GM12878 (cell line): Measurements from ENCODE around the gene DTX1. TPM values are rescaled to one million over a fixed set of nuclear protein-coding genes. Genes with fewer than 3 reads are reported as not detected.

Source experiments
- ATAC-seq: fragments of 200-7000 bp; cut with Tn5 transposase; 3 replicates; pipeline ENCODE4 v1.9.1; 2020; ENCODE audit warnings: mild to moderate bottlenecking, moderate library complexity
- BruUV-seq: library from RNA; stranded (reverse); fragments of 400-500 nt; replicated peaks from 2 replicates; lab custom pipeline; 2021; lab: Mats Ljungman, UMichigan
- CTCF ChIA-PET: fragments of 300-600 bp; sonication (Branson Sonifier 250); formaldehyde crosslinking; extraction: SDS; loops from one replicate; lab custom pipeline; 2021; ENCODE audit warnings: inconsistent platforms; lab: Yijun Ruan, JAX
- POLR2A ChIA-PET: fragments of 350-600 bp; formaldehyde crosslinking; extraction: SDS; loops from one replicate; lab custom pipeline; 2021; ENCODE audit warnings: inconsistent platforms; lab: Charles Lee
- RAD21 ChIA-PET: fragments of 300-600 bp; sonication (Branson Sonifier 250); formaldehyde crosslinking; loops from one replicate; lab custom pipeline; 2023; ENCODE audit warnings: antibody characterized with exemption; ENCODE audit not compliant: unreplicated experiment; lab: Charles Lee
- SMC1A ChIA-PET: fragments of 300-600 bp; sonication (Branson Sonifier 250); formaldehyde crosslinking; loops from one replicate; lab custom pipeline; 2023; ENCODE audit not compliant: unreplicated experiment, uncharacterized antibody; lab: Charles Lee
- DNase-seq: peaks from one replicate; pipeline ENCODE4 v3.0.0-alpha.2; 2011; ENCODE audit warnings: low read depth, low spot score
- FAIRE-seq: peaks from 3 replicates; lab custom pipeline; 2011; peaks lifted over from hg19 to GRCh38; lab: Jason Lieb, UNC
- H2AFZ ChIP-seq: 2 replicates; pipeline ENCODE4 v1.6.0; 2011; ENCODE audit warnings: low read depth, low read length, control low read depth; ENCODE audit not compliant: control insufficient read depth
- H3K27ac ChIP-seq: 2 replicates; pipeline ENCODE4 v1.5.1; 2011; ENCODE audit warnings: control low read depth; ENCODE audit not compliant: control insufficient read depth, insufficient read depth
- H3K27me3 ChIP-seq, 2 experiments: replicated peaks in 1 of 2; 2 replicates each; pipeline versions ENCODE4 v1.6.0 to v1.6.1; 2011; ENCODE audit warnings: low read length in 1 of 2; ENCODE audit not compliant: control insufficient read depth in 2 of 2, insufficient read depth in 2 of 2
- H3K36me3 ChIP-seq, 2 experiments: 2 replicates each; pipeline ENCODE4 v1.5.1; 2011; ENCODE audit warnings: low read length in 1 of 2; ENCODE audit not compliant: control insufficient read depth in 2 of 2, insufficient read depth in 2 of 2
- H3K4me1 ChIP-seq: 2 replicates; pipeline ENCODE4 v1.6.1; 2011; ENCODE audit warnings: mild to moderate bottlenecking, low read length, moderate library complexity, mixed read lengths; ENCODE audit not compliant: control insufficient read depth, insufficient read depth
- H3K4me2 ChIP-seq: 2 replicates; pipeline ENCODE4 v1.6.0; 2011; ENCODE audit warnings: control low read depth; ENCODE audit not compliant: control insufficient read depth, insufficient read depth
- H3K4me3 ChIP-seq: fragments of 200-600 bp; sonication (generic); 2 replicates; pipeline ENCODE4 v1.5.1; 2016
- H3K79me2 ChIP-seq: 2 replicates; pipeline ENCODE4 v1.6.0; 2011; ENCODE audit warnings: low read length; ENCODE audit not compliant: control insufficient read depth, insufficient read depth
- H3K9ac ChIP-seq: 2 replicates; pipeline ENCODE4 v1.8.0; 2011; ENCODE audit warnings: low read length, control low read depth, mixed read lengths; ENCODE audit not compliant: control insufficient read depth, insufficient read depth
- H3K9me3 ChIP-seq: replicated peaks from 3 replicates; pipeline ENCODE4 v1.5.1; 2011; ENCODE audit warnings: mild to moderate bottlenecking, low read length; ENCODE audit not compliant: control insufficient read depth, insufficient read depth
- H4K20me1 ChIP-seq: 2 replicates; pipeline ENCODE4 v1.6.0; 2011; ENCODE audit not compliant: control insufficient read depth, insufficient read depth
- BACH1 ChIP-seq: fragments of 450-650 bp; IDR thresholded peaks from 2 replicates; pipeline ENCODE4 v1.6.1; 2017; ENCODE audit warnings: mild to moderate bottlenecking, borderline replicate concordance
- BCL3 ChIP-seq: IDR thresholded peaks from 2 replicates; pipeline ENCODE4 v1.6.1; 2011; ENCODE audit warnings: borderline replicate concordance, low read depth, mild to moderate bottlenecking, moderate library complexity, low read length; ENCODE audit not compliant: insufficient read depth, poor library complexity, severe bottlenecking
- BRCA1 ChIP-seq: IDR thresholded peaks from 2 replicates; pipeline ENCODE4 v1.6.1; 2011; ENCODE audit warnings: low read depth, low read length, improper control_type of control experiment
- CHD1 ChIP-seq: IDR thresholded peaks from 2 replicates; pipeline ENCODE4 v1.6.1; 2012; ENCODE audit warnings: low read depth, low read length, improper control_type of control experiment
- ESRRA ChIP-seq: IDR thresholded peaks from 2 replicates; pipeline ENCODE4 v1.6.1; 2012; ENCODE audit warnings: mild to moderate bottlenecking, low read length, improper control_type of control experiment
- HDAC6 ChIP-seq: fragments of 200-600 bp; sonication (generic); IDR thresholded peaks from one replicate; pipeline ENCODE4 v1.8.0; 2017; ENCODE audit warnings: antibody characterized with exemption; ENCODE audit not compliant: unreplicated experiment
- IRF4 ChIP-seq: IDR thresholded peaks from 2 replicates; pipeline ENCODE4 v1.6.1; 2011; ENCODE audit warnings: low read depth, low read length
- RAD21 ChIP-seq: IDR thresholded peaks from 2 replicates; pipeline ENCODE4 v1.6.1; 2011; ENCODE audit warnings: mild to moderate bottlenecking, low read depth, low read length, moderate library complexity; ENCODE audit not compliant: insufficient read depth
- RBBP5 ChIP-seq: fragments of 200-600 bp; sonication (generic); conservative IDR thresholded peaks from 2 replicates; pipeline ENCODE4 v1.6.1; 2016
- SIX5 ChIP-seq: IDR thresholded peaks from 2 replicates; pipeline ENCODE4 v1.6.1; 2011; ENCODE audit warnings: mild to moderate bottlenecking, low read depth, low read length, moderate library complexity; ENCODE audit not compliant: severe bottlenecking
- SKIL ChIP-seq: fragments of 450-650 bp; IDR thresholded peaks from 2 replicates; pipeline ENCODE4 v1.6.1; 2017; ENCODE audit warnings: mild to moderate bottlenecking, low read depth, inconsistent platforms; ENCODE audit not compliant: poor library complexity, severe bottlenecking
- SUPT20H ChIP-seq: IDR thresholded peaks from 2 replicates; pipeline ENCODE4 v1.6.1; 2011; ENCODE audit warnings: low read depth, mild to moderate bottlenecking, low read length, moderate library complexity, borderline replicate concordance; ENCODE audit not compliant: control insufficient read depth
- WGBS: methylation state at CpG from one replicate; pipeline ENCODE4 v1.1.6; 2016; ENCODE audit warnings: low lambda C conversion rate; ENCODE audit not compliant: insufficient replicate concordance, insufficient coverage; ENCODE audit errors: missing lambda C conversion rate; 5-methylcytosine and 5-hydroxymethylcytosine counted together
- in situ Hi-C: fragments of 300-500 bp; cut with MboI; formaldehyde crosslinking; loops from 9 replicates; pipeline ENCODE4 v1.14.3; 2018; ENCODE audit warnings: mixed read lengths
- intact Hi-C: fragments of 100-400 bp; cut with micrococcal nuclease; formaldehyde crosslinking; loops from one replicate; pipeline ENCODE4 v1.14.2; 2022; ENCODE audit not compliant: unreplicated experiment
- polyA plus RNA-seq, 11 experiments: library from polyadenylated mRNA; depleted of rRNA in 4 of 11; unstranded in 6 of 11; stranded (reverse) in 5 of 11; fragments of >200 nt; fragmentation: Nextera tagmentation in 4 of 11; fragmentation: Illumina TruSeq in 1 of 11; extraction: Ambion mirVana in 4 of 11; extraction: Trizol in 1 of 11; gene quantifications; 1 replicate in 1 of 11; 2 replicates in 10 of 11; pipeline versions ENCODE4 v1.2.1 to v1.2.3, GENCODE V29; 2011 to 2016; ENCODE audit warnings: inconsistent platforms in 2 of 11, missing spikeins in 2 of 11, low read depth in 1 of 11
- total RNA-seq, 4 experiments: library from RNA; depleted of rRNA in 3 of 4; stranded (reverse); fragments of >200 nt in 3 of 4; fragmentation: Illumina TruSeq in 1 of 4; extraction: Trizol in 1 of 4; gene quantifications; 2 replicates each; pipeline versions ENCODE4 v1.2.1 to v1.2.3, GENCODE V29; 2013 to 2021
- TF ChIP-seq, protein P1 (sequence below): fragments of 450-650 bp; IDR thresholded peaks from 2 replicates; pipeline ENCODE4 v1.6.1; 2014; ENCODE audit warnings: mild to moderate bottlenecking
- TF ChIP-seq, protein P2 (sequence below): IDR thresholded peaks from 2 replicates; pipeline ENCODE4 v1.6.1; 2011; ENCODE audit warnings: mild to moderate bottlenecking, low read depth, low read length, moderate library complexity; ENCODE audit not compliant: insufficient replicate concordance

The DTX1 gene
- total and polyA plus RNA-seq, 10 of the 15 experiments (the other 5 are each of a cell fraction or from before 2014, with no cell fraction given), result 0.09 to 2.8 (median 0.66) TPM

DNA sequence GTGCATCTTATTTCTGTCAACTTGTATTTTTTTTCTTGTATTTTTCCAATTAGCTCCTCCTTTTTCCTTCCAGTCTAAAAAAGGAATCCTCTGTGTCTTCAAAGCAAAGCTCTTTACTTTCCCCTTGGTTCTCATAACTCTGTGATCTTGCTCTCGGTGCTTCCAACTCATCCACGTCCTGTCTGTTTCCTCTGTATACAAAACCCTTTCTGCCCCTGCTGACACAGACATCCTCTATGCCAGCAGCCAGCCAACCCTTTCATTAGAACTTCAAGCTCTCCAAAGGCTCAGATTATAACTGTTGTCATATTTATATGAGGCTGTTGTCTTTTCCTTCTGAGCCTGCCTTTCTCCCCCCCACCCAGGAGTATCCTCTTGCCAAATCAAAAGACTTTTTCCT, 45.8 kb upstream of the DTX1 start (continued):
- TF ChIP-seq SIX5 (no peak), SKIL (no peak), RAD21 (no peak), ESRRA (no peak), IRF4 (no peak), CHD1 (no peak), BRCA1 (no peak)
- TF ChIP-seq, protein P1, sequence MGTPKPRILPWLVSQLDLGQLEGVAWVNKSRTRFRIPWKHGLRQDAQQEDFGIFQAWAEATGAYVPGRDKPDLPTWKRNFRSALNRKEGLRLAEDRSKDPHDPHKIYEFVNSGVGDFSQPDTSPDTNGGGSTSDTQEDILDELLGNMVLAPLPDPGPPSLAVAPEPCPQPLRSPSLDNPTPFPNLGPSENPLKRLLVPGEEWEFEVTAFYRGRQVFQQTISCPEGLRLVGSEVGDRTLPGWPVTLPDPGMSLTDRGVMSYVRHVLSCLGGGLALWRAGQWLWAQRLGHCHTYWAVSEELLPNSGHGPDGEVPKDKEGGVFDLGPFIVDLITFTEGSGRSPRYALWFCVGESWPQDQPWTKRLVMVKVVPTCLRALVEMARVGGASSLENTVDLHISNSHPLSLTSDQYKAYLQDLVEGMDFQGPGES, result no peak

DNA sequence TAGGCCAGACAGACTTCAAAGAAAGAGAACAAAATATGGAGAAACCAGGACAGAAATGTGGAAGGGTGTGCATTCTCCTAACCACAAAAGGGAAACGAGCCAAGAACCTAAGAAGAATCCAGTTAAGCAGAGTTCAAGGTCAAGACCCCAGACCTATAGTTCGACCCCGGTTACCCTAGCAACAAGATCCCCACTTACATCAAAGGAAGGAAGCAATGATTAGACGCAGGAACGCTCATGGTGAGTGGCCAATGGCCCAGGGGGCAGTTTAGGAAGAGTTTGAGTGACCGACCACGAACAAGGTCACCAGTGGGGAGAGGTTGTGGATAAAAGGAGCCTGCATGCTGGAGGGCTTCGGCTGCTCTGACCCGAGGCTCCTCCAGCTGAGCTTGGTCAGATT, 42.0 kb upstream of the DTX1 start:
- FAIRE-seq, result no peak
- H3K27me3 ChIP-seq, result no peaks in the 10 kb centered on the region
- no peak overlapping the region for H3K4me3 ChIP-seq
- peaks cover 3 to 6% of the 10 kb centered on the region in 2 experiments; a peak in 3 of 4 replicates for H3K36me3 ChIP-seq
- intact Hi-C loops, result no loop called here
- ChIA-PET CTCF (no interaction called here), SMC1A (interaction anchor here (1.0 kb wide), 1 partner anchor 16 kb away, joined by 3 read pairs; no protein-coding TSS in a partner anchor), POLR2A (no interaction called here), RAD21 (no interaction called here)
- WGBS, result 89% methylated on average over 9 of the region's 9 CpGs
- H2AFZ ChIP-seq, result no peak overlapping the region
- BruUV-seq, result no TSS peak
- no peak for ATAC-seq
- no peaks in the 10 kb centered on the region for H4K20me1 ChIP-seq
- H3K79me2 ChIP-seq, result no peaks in the 10 kb centered on the region
- TF ChIP-seq, protein P2, sequence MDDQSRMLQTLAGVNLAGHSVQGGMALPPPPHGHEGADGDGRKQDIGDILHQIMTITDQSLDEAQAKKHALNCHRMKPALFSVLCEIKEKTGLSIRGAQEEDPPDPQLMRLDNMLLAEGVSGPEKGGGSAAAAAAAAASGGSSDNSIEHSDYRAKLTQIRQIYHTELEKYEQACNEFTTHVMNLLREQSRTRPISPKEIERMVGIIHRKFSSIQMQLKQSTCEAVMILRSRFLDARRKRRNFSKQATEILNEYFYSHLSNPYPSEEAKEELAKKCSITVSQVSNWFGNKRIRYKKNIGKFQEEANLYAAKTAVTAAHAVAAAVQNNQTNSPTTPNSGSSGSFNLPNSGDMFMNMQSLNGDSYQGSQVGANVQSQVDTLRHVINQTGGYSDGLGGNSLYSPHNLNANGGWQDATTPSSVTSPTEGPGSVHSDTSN, result peak; percentile 22
- no peak for TF ChIP-seq HDAC6
- TF ChIP-seq SUPT20H, result no peak
- no peak for TF ChIP-seq BACH1
- TF ChIP-seq RBBP5, result no peak
- peak; percentile 71 for TF ChIP-seq BCL3
- H3K4me2 ChIP-seq, result no peak overlapping the region
- H3K4me1 ChIP-seq, result no peaks in the 10 kb centered on the region
- in situ Hi-C loops, result no loop called here
- H3K9ac ChIP-seq, result no peak overlapping the region
- H3K9me3 ChIP-seq, result no peaks in the 10 kb centered on the region; the same call in 2 of the 3 replicates
- DNase-seq, result no peak
- no peak overlapping the region for H3K27ac ChIP-seq
